ENCODE measurements around the gene ADORA2A.

ADORA2A gene

DNA sequence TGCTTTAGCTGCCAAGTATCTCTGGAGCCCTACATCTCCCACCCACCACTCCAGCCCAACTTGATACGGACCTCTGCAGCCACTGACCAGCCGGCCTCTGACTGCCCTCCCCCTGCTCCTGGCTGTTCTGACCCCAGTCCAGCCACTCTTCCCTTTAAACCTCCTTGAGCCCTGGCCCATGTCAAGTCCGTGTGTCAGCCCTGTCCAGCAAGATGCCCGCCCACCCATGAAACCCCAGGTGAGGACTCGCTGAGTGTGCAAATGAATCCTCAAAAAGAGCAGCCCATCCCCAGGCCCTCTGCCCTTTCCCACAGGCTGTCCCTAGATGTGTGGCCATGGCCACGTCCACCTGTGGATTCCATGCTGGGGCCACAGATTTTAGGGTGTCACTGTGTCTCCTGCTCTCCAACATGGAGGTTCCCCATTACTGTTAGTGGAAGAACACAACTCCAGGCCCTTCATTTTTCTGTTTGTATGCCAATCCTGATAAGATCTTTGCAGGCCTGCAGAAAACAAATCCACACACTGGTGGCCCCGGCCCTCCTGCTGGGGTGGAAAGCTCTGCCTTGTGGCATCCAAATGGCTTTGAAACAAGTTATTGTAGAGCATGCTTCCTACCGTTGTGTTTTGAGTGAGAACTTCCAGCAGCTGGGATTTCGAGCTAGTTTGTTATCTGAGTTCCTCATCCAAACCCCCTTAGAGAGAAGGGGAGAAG lies 22.7 kb upstream of the ADORA2A start:
- DNase-seq = no peak

DNA sequence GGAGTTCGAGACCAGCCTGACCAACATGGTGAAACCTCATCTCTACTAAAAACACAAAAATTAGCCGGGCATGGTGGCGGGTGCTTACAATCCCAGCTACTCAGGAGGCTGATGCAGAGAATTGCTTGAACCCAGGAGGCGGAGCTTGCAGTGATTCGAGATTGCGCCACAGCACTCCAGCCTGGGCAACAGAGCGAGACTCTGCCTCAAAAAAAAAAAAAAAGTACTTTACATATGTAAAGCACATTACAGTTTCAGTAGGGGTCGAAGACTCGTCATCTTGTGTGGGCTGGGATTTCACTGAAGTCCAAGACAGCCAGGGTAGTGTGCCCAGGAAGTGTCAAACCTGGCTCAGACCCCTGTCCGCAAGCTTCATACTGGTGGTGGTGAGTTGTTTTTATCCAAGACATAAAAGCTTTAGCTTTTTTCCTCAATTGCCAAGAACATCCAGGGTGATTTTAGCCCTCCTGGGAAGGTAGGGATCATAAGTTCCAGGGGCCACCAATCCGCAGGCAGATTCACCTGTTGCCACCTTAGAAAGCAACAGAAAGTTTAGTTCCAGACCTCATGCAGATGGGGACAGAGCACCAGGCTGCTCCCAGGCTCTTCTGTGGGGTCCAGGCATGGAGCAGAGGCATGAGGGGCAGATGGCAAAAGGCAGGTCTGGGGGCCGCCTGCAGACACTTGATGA lies 21.6 kb upstream of the ADORA2A start:
- no peak for DNase-seq

DNA sequence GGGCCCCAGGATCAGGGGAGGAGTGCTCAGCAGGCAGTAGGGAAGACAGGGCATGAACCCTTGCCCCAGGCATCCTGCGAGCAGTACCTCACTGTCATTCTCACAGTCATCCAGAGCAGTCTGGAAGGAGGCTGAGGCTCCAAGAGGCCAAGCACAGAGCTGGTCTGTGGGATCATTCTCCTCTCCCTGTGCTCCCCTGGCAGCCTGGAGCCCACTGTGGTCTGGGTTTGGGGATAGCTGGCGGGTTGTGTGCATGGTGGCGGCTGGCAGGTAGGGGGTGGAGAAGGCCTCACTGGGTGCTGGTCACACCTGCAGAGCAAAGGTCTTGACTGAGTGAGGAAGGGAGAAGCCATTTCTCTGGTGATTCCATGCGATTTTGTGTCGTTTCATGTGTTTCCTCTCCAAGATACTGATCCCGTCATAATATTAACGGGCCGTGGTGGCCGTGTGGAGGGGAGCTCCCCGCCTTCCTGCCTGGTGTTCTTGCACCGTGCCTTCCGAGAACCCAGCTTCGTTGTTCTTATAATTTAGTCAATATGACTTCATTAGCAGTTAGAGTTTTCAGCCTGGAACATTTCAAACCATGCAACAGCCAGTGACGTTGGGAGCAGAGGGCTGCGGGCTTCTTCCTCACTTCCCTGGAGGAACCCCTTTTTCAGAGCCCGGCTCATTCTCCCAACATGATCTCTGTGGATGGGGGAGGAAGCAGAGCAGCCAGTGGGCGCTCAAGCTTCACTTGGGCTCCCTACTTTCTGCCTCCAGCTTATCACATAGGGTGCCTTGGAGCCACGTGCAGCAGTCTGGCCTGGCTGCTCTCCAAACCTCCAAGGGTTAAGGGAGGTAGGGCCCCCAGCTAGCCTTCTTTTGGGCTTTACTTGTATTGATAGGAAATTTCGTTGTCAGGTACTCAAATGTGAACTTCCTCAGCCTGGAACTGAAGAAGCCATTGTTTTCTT lies 20.8 kb upstream of the ADORA2A start:
- DNase-seq = no peak

DNA sequence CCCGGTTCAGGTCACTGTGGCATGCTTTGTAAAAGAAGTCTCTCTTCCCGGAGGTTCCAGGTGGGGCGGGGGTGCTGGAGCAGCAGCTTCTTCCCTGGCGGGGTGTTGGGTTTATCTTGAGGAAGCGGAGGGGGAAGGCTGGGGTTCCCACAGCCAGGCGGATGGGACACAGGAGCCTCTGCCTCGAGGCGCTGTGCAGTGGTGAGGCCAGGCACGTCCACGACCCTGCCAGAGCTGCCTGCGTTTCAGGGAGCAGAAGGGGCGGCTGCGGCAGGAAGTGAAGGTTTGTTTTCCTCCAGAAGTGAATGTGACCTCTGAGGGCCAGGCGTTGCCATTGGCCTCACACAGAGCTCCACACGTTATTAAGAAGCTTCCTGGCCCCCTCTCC lies 20.1 kb upstream of the ADORA2A start:
- no peak for DNase-seq

DNA sequence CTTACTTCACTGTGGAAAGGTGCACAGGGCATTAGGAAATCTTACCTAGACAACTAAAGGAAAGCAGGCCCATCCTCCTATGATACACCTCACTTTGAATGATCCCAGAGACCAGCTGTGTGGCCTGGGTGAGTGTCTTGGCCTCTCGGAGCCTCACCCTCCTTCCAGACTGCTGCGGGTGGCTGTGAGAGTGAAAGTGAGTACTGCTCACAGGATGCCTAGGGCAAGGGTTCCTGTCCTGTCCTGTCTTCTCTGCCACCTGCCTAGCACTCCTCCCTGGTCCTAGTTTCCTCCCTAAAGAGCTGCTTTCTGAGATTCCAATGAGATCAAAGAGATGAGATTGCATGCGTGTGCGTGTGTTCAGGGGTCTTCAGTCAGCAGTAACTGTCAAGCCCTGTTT lies 19.5 kb upstream of the ADORA2A start:
- DNase-seq = no peak

DNA sequence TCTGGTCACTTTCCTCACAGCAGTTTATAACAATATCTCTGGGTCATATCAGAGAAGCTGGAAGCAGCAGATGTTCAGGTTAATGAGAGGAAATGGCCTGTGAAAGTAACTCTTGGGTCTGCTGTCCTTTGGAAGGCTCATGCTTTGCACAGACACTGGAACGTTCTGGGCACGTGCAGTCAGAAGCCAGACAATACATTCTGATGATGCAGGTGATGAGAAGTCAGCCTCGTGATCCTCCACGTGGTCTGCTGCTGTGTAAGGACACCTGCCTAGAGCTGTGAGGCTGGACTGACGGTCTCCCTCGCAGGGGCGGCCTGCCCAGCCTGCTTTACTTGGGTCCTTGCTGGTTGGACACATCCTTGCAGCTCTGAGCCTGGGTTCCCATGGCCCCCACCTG lies 18.8 kb upstream of the ADORA2A start:
- no peak for DNase-seq

DNA sequence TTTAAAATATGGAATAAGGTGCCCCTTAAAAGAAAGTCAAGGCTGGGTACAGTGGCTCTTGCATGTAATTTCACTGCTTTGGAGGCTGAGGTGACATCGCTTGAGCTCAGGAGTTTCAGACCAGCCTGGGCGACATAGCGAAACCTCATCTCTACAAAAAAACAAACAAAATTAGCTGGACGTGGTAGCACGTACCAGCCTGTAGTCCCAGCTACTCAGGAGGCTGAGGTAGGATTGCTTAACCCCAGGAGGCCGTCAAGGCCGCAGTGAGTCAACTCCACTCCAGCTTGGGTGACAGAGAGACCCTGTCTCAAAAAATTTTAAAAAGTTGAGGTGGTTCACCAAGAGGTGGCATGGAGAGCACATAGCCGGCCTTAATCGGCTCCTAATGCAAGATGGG lies 17.7 kb upstream of the ADORA2A start:
- no peak for DNase-seq

DNA sequence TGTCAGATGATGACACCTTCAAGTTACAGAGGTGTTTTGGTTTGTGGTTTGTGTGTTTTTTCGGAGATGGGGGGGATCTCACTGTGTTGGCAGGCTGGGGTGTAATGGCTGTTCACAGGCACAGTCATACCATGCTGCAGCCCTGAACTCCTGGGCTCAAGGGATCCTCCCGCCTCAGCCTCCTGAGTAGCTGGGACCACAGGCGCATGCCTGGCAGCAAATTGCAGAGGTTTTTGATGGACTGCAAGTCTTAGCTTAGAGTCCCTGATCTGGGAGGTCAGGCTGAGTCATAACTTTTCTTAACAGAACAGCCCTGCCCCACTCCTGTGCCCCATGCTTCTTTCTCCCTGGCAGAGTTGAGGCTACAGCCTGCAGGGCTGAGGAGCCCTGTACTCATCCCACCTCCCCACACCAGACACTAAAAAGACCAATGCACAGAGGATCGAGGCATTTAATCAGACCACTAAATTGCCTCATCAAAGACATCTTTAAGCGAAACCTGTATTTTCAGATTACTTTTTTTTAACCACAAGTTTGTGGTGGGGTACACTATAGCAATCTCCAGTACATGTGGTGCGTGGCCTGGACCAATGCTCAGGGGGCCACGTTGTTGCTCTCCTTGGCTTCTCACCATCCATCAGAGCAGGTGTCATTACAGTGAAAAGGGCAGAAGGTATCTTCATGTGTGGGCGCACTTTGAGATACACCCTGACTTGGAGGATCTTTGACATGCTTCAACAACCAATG lies 17.1 kb upstream of the ADORA2A start:
- DNase-seq = no peak

DNA sequence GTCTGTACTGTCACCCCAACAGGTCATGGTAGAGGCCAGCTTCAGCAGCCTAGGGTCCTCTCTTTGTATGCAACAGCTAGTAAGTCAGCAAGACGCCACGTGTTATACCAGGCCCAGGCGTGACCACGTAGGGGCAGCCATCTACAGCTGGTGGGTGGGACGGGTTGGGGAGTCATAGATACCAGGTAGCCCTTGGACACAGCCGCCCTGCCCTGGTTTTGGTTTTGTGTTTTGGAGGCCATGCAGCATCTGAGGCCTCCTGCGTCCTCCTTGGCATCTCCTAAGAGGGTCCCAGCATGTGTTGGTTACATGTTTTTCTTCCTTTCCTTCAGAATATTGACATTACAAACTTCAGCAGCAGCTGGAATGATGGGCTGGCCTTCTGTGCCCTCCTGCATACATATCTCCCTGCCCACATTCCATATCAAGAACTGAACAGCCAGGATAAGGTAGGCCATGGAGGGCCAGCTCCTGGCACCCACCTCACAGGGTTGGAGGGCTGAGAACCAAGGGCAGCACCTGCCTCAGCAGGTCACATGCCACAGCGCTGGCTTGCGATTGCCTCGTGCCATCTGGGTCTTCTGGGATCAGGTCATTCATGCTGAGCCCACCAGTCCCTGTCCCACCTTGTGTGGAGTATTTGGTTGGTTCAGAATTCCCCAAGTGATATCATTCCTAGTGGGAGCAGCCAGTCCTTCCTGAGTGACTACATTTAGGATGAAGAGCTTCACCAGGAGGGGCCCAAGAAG lies 16.0 kb upstream of the ADORA2A start:
- no peak for DNase-seq

DNA sequence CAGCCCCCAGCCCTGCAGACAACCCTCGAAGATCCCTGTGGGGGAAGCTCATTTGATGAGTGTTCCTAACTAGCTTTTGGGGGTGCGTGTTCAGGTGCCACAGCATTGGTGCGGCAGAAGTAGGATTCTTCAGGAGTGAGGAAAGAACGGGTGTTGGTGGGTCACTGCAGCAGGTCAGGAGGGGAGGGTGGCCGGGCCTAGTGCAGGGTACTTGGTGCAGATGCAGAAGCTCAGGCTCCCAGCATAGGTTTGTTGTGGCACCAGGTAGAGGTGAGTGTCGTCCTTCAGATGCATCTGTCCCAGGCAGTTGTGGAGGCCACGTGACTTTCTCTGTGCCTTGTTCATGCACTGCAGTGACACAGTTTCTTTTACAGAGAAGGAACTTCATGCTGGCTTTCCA lies 15.1 kb upstream of the ADORA2A start:
- DNase-seq = no peak

DNA sequence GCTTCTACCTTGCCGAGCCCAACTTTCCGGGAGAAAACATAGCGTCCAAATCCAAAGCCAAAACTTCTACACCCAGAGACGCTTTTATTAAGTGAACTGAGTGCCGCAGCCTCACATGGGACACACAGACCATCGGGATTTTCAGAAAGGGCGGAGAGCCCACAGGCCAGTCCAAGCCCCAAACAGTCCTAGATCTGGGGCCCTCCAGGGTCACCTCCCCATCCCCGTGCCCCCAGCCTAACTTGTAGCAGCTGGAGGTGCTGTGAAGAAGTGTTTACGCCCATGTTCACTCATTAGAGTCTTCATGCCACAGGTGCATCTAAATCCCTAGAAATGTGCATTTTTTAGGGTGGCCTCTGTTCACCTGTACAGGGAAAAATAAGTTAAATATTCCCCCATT lies 14.1 kb upstream of the ADORA2A start:
- no peak for DNase-seq

DNA sequence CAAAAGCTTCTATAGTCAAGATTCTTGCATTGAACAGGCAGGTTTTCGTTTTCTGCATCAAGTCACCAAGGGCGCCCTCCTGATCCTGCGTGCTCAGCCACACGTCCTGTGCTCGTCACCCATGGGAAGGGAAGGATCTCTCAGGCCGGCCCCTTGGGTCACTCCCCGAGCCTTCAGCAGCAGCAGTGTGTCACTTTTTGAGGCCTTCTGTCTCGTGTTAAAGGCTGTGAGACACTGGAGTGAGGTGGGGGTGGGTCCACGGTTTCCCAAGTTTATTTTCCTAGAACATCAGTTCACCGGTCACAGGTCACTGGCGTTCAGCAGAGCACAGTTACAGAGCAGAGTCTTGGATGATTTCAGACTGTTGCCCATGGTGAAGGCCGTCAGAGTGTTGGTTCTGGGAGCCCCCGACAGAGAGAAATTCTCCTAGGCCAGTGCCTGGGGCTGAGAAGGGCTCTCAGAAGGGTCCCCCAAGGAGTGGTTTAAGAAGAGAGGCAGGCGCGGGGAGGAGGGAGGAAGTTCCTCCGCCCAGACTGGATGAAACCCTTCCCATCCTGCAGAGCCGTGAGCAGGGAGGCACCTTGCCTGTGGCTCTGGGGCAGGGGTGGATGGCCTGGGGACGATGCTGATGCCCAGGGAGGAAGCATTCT lies 13.5 kb upstream of the ADORA2A start:
- no peak for DNase-seq

DNA sequence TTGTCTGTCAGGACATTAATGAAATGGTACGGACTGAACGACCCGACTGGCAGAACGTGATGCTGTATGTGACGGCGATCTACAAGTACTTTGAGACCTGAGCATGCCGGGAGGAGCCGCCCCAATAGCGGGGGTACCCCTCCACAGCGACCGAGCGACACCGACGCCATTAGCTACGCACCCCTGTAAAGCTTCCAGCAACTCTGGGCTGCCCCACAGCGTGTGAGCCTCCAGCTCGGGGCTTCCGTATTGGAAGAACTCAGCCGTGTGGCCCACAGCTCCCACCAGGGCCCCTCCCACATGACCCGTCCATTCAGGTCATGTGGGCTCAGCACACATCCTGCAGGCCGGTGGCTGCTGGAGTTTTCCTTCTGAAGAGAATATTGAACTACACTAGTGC lies 12.9 kb upstream of the ADORA2A start:
- no peak for DNase-seq

DNA sequence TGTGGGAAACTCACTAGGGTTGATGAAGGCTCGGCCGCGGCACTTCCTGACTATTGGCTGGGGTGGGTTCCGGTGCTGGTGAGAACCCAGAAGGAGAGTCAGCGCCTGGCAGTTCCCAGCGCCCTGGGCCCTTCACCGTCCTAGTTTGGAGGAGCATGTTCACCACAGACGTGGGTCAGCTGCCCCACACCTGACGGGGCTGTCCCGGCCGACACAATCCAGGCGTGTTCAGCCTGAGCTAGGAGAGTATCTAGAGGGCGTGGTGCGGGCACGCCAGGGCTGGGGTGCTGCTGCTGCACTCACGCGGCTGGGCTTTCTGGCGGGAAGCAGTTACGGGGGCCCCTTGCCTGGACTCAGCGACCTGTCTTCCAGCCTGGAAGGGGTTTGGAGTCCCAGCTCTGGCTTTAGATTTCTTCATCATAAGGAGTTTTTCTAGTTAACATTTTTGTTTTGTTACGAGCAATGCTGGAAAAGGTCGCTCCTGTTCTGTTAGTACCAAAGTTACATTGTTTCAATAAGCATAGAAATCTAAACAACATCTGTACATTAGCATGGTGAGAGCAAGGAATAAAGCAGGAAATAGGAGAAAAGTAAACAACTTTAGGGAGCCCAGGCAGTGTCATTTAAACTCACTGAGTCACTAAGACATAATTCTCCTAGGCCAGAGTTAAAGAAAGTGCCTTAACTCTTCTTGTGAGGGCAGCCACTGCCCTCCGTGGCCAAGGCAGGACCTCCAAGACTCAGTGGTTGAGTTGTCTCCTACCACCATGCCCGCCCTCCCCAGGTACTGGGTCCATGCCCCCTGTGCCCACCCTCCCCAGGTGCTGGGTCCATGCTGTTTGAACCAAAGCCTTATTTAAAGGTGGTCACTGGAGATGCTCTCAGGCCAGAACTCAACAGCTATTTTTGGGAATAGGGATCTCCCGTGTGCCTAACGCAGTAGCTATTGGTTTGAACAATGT lies 12.1 kb upstream of the ADORA2A start:
- no peak for DNase-seq

DNA sequence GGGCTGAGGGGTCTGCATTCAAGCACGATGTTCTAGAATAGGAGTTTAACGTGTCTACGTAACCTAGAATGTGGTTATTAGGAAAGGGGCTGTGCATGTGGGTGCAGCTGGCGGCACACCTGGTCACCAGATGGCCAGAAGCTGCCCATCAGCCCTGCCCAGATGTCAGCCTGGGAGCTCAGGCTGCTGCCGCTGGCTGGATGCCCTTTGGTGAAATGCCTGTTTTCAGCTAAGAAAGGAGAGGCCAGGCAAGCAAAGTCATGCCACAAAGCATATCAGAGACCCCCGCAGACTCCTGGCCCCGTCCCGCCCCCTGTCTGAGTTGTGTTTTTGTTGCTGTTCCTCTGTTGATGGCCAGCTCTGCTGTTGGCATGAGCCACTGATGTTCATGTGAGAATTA lies 11.3 kb upstream of the ADORA2A start:
- DNase-seq = no peak

DNA sequence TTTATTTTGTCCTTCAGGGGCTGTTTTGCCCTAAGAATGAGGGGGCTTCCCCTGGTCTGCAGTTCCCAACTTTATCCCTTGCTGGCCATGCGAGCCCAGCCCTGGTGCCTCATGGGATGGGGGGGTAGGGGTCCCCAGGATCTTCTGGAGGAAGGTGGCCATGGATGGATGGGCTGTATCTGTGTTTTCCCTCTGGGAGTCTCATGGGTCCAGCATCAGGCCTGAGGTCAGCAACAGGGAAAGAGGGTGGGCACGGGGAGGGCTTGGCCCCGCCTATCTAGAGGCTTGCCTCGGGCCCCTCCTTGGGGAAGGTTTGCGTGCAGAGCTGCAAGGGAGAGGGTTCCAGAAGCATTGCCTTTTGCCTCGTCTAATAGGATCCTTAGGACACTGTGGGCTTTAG lies 10.8 kb upstream of the ADORA2A start:
- no peak for DNase-seq

DNA sequence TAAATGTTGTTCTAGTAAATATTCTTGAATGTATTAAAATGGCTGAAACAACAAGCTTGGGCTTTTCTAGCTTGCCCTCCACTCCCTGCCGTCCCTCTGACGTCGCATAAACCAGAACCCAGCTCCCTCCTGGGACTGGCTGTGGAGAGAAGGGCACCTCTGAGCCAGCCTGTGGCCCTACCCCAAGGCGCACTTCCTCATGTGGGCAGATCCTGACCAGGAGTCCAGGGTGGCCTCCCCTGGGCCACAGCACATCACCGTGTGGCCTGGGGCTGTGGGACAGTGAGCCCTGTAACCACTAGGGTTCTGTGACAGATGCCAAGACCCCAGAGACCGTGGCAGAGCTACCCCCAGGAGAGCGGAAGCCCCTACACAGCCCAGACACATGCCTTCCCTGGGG lies 10.2 kb upstream of the ADORA2A start:
- no peak for DNase-seq

DNA sequence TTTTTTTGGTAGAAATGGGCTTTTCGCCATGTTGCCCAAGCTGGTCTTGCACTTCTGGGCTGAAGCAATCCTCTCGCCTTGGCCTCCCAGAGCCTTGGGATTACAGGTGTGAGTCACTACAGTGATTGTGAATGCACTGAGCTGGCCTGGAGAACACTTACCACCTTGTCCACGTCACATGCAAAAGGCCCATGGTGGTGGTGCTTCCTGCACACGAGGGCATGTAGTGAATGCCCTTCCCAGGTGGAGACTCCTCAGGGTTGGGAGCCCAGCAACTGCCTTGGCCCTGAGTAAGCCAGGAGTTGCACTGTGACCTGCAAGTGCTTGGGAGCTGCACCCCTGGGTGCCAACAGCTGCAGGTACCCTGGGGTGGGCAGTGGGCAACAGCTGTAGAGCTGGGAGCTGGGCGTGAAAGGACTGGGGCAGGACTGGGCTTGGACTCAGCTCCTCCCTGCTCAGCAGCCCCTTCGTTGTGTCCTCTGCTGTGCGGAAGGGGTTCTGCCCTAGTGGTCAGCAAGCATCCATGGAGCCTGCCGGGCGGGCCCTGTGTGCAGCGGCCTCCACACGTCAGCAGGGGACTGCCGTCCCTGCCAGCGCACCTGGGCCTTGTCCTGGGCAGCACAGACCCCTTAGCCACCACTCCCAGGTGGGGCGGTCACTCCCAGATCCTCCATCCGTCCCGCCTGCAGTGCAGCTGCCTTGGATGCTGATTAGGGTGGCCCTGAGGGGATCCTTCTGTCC lies 9.3 kb upstream of the ADORA2A start:
- DNase-seq = no peak

DNA sequence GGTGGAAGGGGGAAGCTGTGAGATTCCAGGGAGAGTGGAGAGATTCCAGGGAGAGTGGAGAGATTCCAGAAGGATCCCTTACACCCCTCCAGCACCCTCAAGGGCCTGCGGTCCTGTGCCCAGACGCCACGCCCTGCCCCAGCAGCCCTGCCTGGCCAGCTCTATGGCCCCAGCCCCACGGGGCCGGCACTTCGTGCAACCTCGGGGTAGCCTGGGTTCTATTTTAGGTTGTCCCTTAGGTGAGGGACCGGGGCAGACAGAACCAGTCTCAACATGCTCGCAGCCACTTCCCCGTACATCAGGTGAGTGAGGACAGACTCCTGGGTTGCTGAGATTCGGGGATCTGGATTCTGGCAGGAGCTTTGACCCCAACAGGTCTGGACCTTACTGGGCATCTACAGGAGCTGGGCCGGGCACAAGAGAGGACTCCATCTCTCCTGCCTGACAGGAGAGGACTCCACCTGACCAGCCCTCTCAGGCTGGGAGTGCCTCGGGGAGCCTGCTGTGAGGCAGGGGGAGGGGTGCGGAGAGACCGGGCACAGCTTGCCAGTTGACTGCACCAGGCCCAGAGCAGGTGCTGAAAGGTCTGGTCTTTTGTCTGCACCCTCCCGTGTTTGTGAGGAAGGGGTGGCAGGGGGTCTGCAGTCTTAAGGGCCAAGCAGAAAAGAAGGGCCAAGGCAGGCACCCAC lies 8.5 kb upstream of the ADORA2A start:
- no peak for DNase-seq
